IMR-90 (cell line): ENCODE data around the gene PLA2G4B. TPM values are rescaled to one million over a fixed set of nuclear protein-coding genes. Genes with fewer than 3 reads are reported as not detected.

Experiments used
- ATAC-seq: fragments of 200-7000 bp; cut with Tn5 transposase; 2 replicates; pipeline ENCODE4 v1.9.1; 2020; ENCODE audit warnings: low read depth, mild to moderate bottlenecking, moderate library complexity
- BruUV-seq: library from RNA; stranded (reverse); fragments of 400-500 nt; replicated peaks from 2 replicates; lab custom pipeline; 2021; lab: Mats Ljungman, UMichigan
- CTCF ChIA-PET: fragments of 300-600 bp; formaldehyde crosslinking; extraction: SDS; loops from one replicate; lab custom pipeline; 2021; ENCODE audit warnings: antibody characterized with exemption; lab: Yijun Ruan, JAX
- POLR2A ChIA-PET: fragments of 300-600 bp; sonication (Branson Sonifier 250); formaldehyde crosslinking; loops from one replicate; lab custom pipeline; 2022; ENCODE audit warnings: antibody characterized with exemption; ENCODE audit not compliant: unreplicated experiment; lab: Charles Lee
- DNase-seq: peaks from one replicate; pipeline ENCODE4 v3.0.0; 2013
- H2AFZ ChIP-seq: replicated peaks from 2 replicates; pipeline ENCODE3; 2013; ENCODE audit warnings: low read length, mild to moderate bottlenecking; ENCODE audit not compliant: poor library complexity
- H2AK5ac ChIP-seq: 2 replicates; pipeline ENCODE4 v1.6.1; 2013; ENCODE audit warnings: low read depth, low read length, inconsistent platforms
- H2AK9ac ChIP-seq: replicated peaks from 2 replicates; pipeline ENCODE3; 2013; ENCODE audit warnings: mild to moderate bottlenecking, low read depth, low read length, moderate library complexity; ENCODE audit not compliant: poor library complexity
- H2BK120ac ChIP-seq: 2 replicates; pipeline ENCODE4 v1.6.1; 2013; ENCODE audit warnings: low read depth, low read length, inconsistent platforms
- H2BK15ac ChIP-seq: 3 replicates; pipeline ENCODE4 v1.6.1; 2013; ENCODE audit warnings: low read depth, low read length, inconsistent platforms
- H2BK20ac ChIP-seq: 2 replicates; pipeline ENCODE4 v1.6.1; 2013; ENCODE audit warnings: low read depth, mild to moderate bottlenecking, inconsistent platforms, low read length, moderate library complexity
- H2BK5ac ChIP-seq: 2 replicates; pipeline ENCODE4 v1.6.1; 2013; ENCODE audit warnings: mild to moderate bottlenecking, low read depth, low read length, inconsistent platforms; ENCODE audit not compliant: poor library complexity, severe bottlenecking
- H3K14ac ChIP-seq: replicated peaks from 2 replicates; pipeline ENCODE4 v1.6.1; 2013; ENCODE audit warnings: low read depth, low read length, inconsistent platforms
- H3K18ac ChIP-seq: 2 replicates; pipeline ENCODE4 v1.6.1; 2013; ENCODE audit warnings: low read depth, low read length, control low read depth
- H3K23ac ChIP-seq: 2 replicates; pipeline ENCODE4 v1.6.1; 2013; ENCODE audit warnings: low read depth, low read length, inconsistent platforms
- H3K27ac ChIP-seq: 2 replicates; pipeline ENCODE4 v1.5.1; 2013; ENCODE audit warnings: mild to moderate bottlenecking, control low read depth, low read length; ENCODE audit not compliant: insufficient read depth
- H3K27me3 ChIP-seq: 2 replicates; pipeline ENCODE4 v1.6.1; 2013; ENCODE audit warnings: low read length; ENCODE audit not compliant: control insufficient read depth, insufficient read depth
- H3K36me3 ChIP-seq: 2 replicates; pipeline ENCODE4 v1.6.1; 2013; ENCODE audit warnings: low read length, mixed read lengths; ENCODE audit not compliant: control insufficient read depth, insufficient read depth
- H3K4ac ChIP-seq: 2 replicates; pipeline ENCODE4 v1.6.1; 2013; ENCODE audit warnings: low read depth, low read length, inconsistent platforms
- H3K4me1 ChIP-seq: 2 replicates; pipeline ENCODE4 v1.6.1; 2013; ENCODE audit warnings: low read length, mixed read lengths; ENCODE audit not compliant: control insufficient read depth, insufficient read depth
- H3K4me2 ChIP-seq: 2 replicates; pipeline ENCODE4 v1.6.1; 2013; ENCODE audit warnings: low read depth, mild to moderate bottlenecking, control low read depth, low read length, moderate library complexity
- H3K4me3 ChIP-seq: 2 replicates; pipeline ENCODE4 v1.5.1; 2013; ENCODE audit warnings: low read depth, mild to moderate bottlenecking, control low read depth, low read length, moderate library complexity; ENCODE audit not compliant: insufficient read depth
- H3K56ac ChIP-seq: 2 replicates; pipeline ENCODE4 v1.6.1; 2013; ENCODE audit warnings: low read length, inconsistent platforms; ENCODE audit not compliant: insufficient read depth; ENCODE audit errors: extremely low read depth
- H3K79me1 ChIP-seq, 2 experiments: 2 replicates each; pipeline ENCODE4 v1.6.1; 2013; ENCODE audit warnings: low read length in 2 of 2, inconsistent platforms in 1 of 2, low read depth in 1 of 2
- H3K9ac ChIP-seq: 2 replicates; pipeline ENCODE4 v1.6.1; 2013; ENCODE audit warnings: low read depth, low read length, control low read depth
- H3K9me1 ChIP-seq: 2 replicates; pipeline ENCODE4 v1.6.1; 2013; ENCODE audit warnings: low read length, inconsistent platforms; ENCODE audit not compliant: insufficient read depth
- H3K9me3 ChIP-seq: 2 replicates; pipeline ENCODE4 v1.6.1; 2013; ENCODE audit warnings: low read length; ENCODE audit not compliant: control insufficient read depth, insufficient read depth
- H4K20me1 ChIP-seq: 2 replicates; pipeline ENCODE4 v1.6.1; 2013; ENCODE audit warnings: low read length, inconsistent platforms; ENCODE audit not compliant: insufficient read depth
- H4K5ac ChIP-seq: 2 replicates; pipeline ENCODE4 v1.6.1; 2013; ENCODE audit warnings: mild to moderate bottlenecking, low read depth, low read length, control low read depth
- H4K8ac ChIP-seq, 2 experiments: 2 replicates each; pipeline ENCODE4 v1.6.1; 2013; ENCODE audit warnings: low read depth in 2 of 2, low read length in 2 of 2, control low read depth in 1 of 2, inconsistent platforms in 1 of 2
- H4K91ac ChIP-seq: 2 replicates; pipeline ENCODE4 v1.6.1; 2013; ENCODE audit warnings: low read depth, low read length, inconsistent platforms; ENCODE audit not compliant: insufficient read depth
- BHLHE40 ChIP-seq: fragments of 150-350 bp; IDR thresholded peaks from 2 replicates; pipeline ENCODE4 v1.6.1; 2016; ENCODE audit warnings: mild to moderate bottlenecking, low read depth, low read length
- CHD1 ChIP-seq: IDR thresholded peaks from 2 replicates; pipeline ENCODE4 v1.6.1; 2012; ENCODE audit warnings: low read depth, low read length, improper control_type of control experiment
- NFE2L2 ChIP-seq: fragments of 150-350 bp; IDR thresholded peaks from 2 replicates; pipeline ENCODE4 v1.6.1; 2016; ENCODE audit warnings: low read depth, mild to moderate bottlenecking, low read length
- RAD21 ChIP-seq: IDR thresholded peaks from 2 replicates; pipeline ENCODE4 v1.6.1; 2012; ENCODE audit warnings: low read length, improper control_type of control experiment
- RCOR1 ChIP-seq: IDR thresholded peaks from 2 replicates; pipeline ENCODE4 v1.6.1; 2012; ENCODE audit warnings: mild to moderate bottlenecking, low read length, improper control_type of control experiment; ENCODE audit not compliant: insufficient replicate concordance
- RFX5 ChIP-seq: IDR thresholded peaks from 2 replicates; pipeline ENCODE4 v1.8.0; 2012; ENCODE audit warnings: low read depth, mild to moderate bottlenecking, low read length, moderate library complexity
- SMC3 ChIP-seq: fragments of 150-350 bp; IDR thresholded peaks from 2 replicates; pipeline ENCODE4 v1.6.1; 2016; ENCODE audit warnings: low read depth, mild to moderate bottlenecking, antibody characterized with exemption, low read length, moderate library complexity
- WGBS, 2 experiments: methylation state at CpG; one replicate each; pipeline versions ENCODE4 v1.1.5 to v1.1.7; 2013; ENCODE audit warnings: missing lambda C conversion rate in 2 of 2; ENCODE audit not compliant: insufficient read length in 1 of 2; ENCODE audit errors: extremely low coverage in 2 of 2; 5-methylcytosine and 5-hydroxymethylcytosine counted together
- dilution Hi-C: fragments of 300-500 bp; cut with HindIII; formaldehyde crosslinking; loops from one replicate; pipeline ENCODE4 v1.14.3; 2018; ENCODE audit warnings: low sequenced_read_pairs; ENCODE audit not compliant: unreplicated experiment
- in situ Hi-C: fragments of 300-500 bp; cut with MboI; formaldehyde crosslinking; loops from 3 replicates; pipeline ENCODE4 v1.14.3; 2019; ENCODE audit warnings: low sequenced_read_pairs, inconsistent platforms, mixed read lengths
- intact Hi-C: fragments of 100-400 bp; cut with micrococcal nuclease; formaldehyde crosslinking; loops from 2 replicates; pipeline ENCODE4 v1.10.0; 2022
- polyA plus RNA-seq, 3 experiments: library from polyadenylated mRNA; depleted of rRNA; stranded (reverse); fragments of >200 nt; gene quantifications; 2 replicates each; pipeline ENCODE4 v1.2.3, GENCODE V29; 2012; ENCODE audit warnings: low replicate concordance in 1 of 3
- total RNA-seq: library from RNA; depleted of rRNA; stranded (reverse); fragments of >200 nt; gene quantifications from 2 replicates; pipeline ENCODE4 v1.2.3, GENCODE V29; 2012
- TF ChIP-seq, protein P1 (sequence below): fragments of 150-350 bp; IDR thresholded peaks from 2 replicates; pipeline ENCODE4 v1.6.1; 2017; ENCODE audit warnings: mild to moderate bottlenecking, antibody characterized with exemption, low read length, low read depth
- TF ChIP-seq, protein P2 (sequence below): fragments of 150-350 bp; IDR thresholded peaks from 2 replicates; pipeline ENCODE4 v1.6.1; 2016; ENCODE audit warnings: low read depth, mild to moderate bottlenecking, low read length, moderate library complexity, borderline replicate concordance

Gene PLA2G4B
- total and polyA plus RNA-seq, 2 of the 4 experiments (the other 2 are of a cell fraction): 0.18 to 3.1 TPM

DNA sequence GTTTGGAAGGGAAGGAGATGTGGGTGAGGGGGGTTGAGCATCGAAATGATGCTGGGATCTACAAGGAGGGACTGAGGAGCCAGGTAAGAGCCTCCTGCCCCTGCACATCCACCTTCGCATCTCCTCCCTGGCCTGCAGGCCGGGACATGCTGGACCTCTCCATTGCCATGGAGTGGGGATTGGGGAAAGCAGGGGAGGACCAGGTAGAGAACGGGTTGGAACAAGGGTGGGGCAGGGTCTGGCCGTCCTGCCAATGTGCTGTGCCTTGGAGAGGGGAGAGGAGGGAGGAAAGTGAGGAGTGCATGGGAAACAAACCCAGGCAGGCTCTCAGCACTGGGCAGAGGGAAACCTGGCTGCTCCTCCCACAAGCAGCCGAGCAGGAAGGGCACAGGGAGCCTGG is 10.6 kb downstream of the PLA2G4B start:
- H4K5ac ChIP-seq: no peak overlapping the region
- POLR2A ChIA-PET: no interaction called here
- H3K14ac ChIP-seq: no peak overlapping the region
- dilution Hi-C loops (no loop called here), intact Hi-C loops (no loop called here), in situ Hi-C loops (no loop called here)
- no peak overlapping the region for H2BK5ac ChIP-seq
- H2AFZ ChIP-seq: no peak overlapping the region
- H3K27ac ChIP-seq: no peak overlapping the region
- CTCF ChIA-PET: no interaction called here
- H3K4ac ChIP-seq: no peak overlapping the region
- no peak overlapping the region for H2BK20ac ChIP-seq
- no peak overlapping the region for H3K18ac ChIP-seq
- H4K91ac ChIP-seq: no peak overlapping the region
- WGBS, 2 experiments: no CpG with 5 or more reads among the region's 6 CpGs
- TF ChIP-seq CHD1: no peak
- TF ChIP-seq, protein P1, sequence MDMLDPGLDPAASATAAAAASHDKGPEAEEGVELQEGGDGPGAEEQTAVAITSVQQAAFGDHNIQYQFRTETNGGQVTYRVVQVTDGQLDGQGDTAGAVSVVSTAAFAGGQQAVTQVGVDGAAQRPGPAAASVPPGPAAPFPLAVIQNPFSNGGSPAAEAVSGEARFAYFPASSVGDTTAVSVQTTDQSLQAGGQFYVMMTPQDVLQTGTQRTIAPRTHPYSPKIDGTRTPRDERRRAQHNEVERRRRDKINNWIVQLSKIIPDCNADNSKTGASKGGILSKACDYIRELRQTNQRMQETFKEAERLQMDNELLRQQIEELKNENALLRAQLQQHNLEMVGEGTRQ: no peak
- no peak for TF ChIP-seq RCOR1
- TF ChIP-seq SMC3: no peak
- TF ChIP-seq RFX5: no peak
- TF ChIP-seq RAD21: no peak
- TF ChIP-seq BHLHE40: no peak
- no peak for TF ChIP-seq NFE2L2
- TF ChIP-seq, protein P2, sequence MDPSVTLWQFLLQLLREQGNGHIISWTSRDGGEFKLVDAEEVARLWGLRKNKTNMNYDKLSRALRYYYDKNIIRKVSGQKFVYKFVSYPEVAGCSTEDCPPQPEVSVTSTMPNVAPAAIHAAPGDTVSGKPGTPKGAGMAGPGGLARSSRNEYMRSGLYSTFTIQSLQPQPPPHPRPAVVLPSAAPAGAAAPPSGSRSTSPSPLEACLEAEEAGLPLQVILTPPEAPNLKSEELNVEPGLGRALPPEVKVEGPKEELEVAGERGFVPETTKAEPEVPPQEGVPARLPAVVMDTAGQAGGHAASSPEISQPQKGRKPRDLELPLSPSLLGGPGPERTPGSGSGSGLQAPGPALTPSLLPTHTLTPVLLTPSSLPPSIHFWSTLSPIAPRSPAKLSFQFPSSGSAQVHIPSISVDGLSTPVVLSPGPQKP: no peak
- no peaks in the 10 kb centered on the region for H3K9me3 ChIP-seq
- BruUV-seq: no TSS peak
- H3K9ac ChIP-seq: no peak overlapping the region
- ATAC-seq (no peak), DNase-seq (no peak)
- H4K20me1 ChIP-seq: no peaks in the 10 kb centered on the region
- no peak overlapping the region for H2BK120ac ChIP-seq
- H3K4me3 ChIP-seq: no peak overlapping the region
- H3K79me1 ChIP-seq: no peaks in the 10 kb centered on the region
- no peak overlapping the region for H2AK9ac ChIP-seq
- H3K4me2 ChIP-seq: no peak overlapping the region
- H2AK5ac ChIP-seq: no peak overlapping the region
- no peaks in the 10 kb centered on the region; the same call in 1 of the 2 replicates for H3K4me1 ChIP-seq
- H2BK15ac ChIP-seq: no peak overlapping the region
- H3K9me1 ChIP-seq: no peaks in the 10 kb centered on the region
- H3K23ac ChIP-seq: no peak overlapping the region
- H4K8ac ChIP-seq: no peak overlapping the region
- no peak overlapping the region for H3K56ac ChIP-seq
- peaks cover 16% of the 10 kb centered on the region for H3K36me3 ChIP-seq
- H3K27me3 ChIP-seq: peaks cover 11% of the 10 kb centered on the region; the same call in 1 of the 2 replicates
